ENCODE data around the gene CDC20.

The CDC20 gene

DNA sequence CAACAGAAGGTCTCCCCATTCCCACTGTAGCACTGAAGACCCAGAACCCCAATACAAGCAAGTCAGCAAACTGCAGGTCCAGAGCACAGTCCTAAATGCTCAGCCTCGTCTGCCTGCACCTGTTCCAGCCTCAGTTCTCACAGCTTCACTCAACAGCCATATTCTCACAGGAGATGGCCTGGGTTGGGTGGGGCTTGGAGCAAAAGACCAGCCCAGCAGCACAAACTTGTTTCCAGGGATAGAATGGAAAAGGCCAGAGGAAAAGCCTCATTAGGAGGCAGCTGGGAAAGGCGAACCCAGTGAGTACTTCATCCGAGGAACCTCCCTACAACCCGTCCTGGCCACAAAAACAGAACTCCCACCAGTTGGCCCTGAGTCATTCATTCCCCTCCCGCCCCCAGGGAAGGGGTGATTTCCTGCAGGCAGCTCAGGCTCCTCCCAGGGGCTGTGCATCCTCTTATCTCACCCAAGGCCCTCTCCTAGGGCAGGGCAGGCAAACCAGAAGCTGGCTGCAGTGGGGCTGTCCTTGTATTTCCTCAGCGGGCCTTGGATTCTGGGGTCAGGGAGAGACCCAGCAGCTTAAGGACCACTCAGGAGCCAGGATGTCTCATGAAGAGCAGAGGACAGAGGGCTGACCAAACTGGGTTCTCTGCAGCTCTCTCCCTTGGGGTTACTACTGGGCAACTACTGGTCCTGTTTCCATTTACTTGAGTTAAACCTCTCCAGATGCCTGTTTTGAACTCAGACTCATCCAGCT is 28.6 kb upstream of the CDC20 start:
- DNase-seq (ENCODE audit: low read depth in 2 of 2), result peak; percentile 63 to 67

DNA sequence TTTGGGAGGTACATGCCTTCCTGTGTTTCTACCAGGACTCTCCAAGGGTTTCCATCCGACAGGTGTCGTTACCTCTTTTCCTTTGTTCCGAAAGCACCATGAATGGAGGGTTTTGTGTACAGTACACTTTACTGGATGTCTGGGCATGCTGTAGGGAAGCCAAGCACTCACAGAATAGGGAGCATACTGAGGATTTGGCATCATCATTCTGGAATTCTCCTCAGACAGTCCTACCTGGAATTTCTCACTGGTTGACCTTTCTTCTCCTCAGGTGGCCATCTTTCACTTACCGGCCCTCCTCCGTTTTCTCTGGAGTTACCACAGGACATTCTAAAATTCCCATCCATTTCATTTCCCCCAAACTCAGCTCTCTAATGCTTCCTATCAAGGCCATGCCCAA is 27.1 kb upstream of the CDC20 start:
- no peak for DNase-seq (ENCODE audit: low read depth in 2 of 2)

- no peak for DNase-seq (ENCODE audit: low read depth in 2 of 2)
Measured at GRCh38 chr1:43334453-43335205, 24.2 kb upstream of the CDC20 start.

- no peak for DNase-seq (ENCODE audit: low read depth in 2 of 2)
Measured at GRCh38 chr1:43337588-43337987, 21.2 kb upstream of the CDC20 start, which contains the start of gene MPL. Gene MPL (plus strand): TSS chr1:43337818. CDS start chr1:43337849, 31 bp downstream.

DNA sequence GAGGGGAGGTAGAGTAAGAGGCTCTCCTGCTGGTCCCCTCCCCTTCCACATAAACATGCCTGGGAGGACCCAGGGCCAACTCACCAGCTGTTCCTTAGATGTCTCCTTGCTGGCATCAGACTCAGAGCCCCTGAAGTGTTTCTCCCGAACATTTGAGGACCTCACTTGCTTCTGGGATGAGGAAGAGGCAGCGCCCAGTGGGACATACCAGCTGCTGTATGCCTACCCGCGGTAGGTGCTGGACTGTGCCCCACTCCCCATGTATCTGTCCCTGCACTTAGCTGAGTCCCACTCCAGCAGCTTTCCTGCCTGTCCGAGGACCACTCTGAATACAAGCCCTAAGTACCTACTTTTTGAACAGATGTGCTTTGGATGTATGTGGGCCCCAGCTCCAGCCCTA is 20.8 kb upstream of the CDC20 start:
- DNase-seq (ENCODE audit: low read depth in 2 of 2), result no peak

- no peak for DNase-seq (ENCODE audit: low read depth in 2 of 2)
Measured at GRCh38 chr1:43339584-43340232, 19.1 kb upstream of the CDC20 start.

DNA sequence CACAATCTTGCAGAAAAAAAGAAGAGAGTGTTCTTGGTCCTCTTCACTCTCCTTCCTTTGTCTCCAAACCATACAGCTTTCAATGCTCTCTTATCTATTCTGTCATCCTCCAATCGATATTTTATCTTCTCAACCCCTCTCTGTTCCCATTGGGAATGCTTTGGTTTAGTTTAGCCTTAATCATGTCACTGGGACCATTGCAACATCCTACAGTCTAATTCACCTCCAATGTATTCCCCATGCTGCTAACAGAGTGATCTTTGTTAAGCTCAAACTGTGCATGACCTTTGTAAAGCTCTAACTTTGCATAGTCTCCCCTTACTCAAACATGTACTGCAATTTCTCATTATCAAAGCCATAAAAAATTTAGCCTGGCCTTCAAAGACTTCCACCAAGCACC is 18.2 kb upstream of the CDC20 start:
- no peak for DNase-seq (ENCODE audit: low read depth in 2 of 2)

DNA sequence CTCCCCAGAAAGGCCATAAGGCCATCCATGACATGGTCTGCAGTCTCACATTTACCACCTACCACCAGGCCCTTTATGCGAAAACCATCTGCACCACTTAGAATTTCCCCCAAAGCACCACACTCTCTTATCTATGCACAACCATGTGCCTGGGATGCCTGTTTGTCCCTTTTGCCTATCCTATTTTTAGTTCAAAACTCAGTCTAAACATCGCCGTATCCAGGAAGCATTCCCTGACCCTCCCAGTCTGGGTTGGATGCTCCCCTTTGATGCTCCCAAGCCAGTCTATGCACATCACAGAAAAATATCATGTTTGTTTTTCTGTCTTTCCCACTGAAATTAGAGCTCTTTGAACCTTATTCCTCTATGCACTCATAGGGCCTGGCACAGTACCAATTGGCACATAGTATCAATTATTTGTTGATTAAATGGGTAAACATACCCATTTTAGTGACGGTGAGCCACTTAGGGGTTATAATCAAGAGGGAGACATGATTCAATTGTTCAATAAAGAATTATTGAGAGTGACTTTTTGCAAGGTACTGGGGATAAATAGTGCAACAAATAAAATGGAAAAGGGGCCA is 14.4 kb upstream of the CDC20 start:
- no peak for DNase-seq (ENCODE audit: low read depth in 2 of 2)

- DNase-seq (ENCODE audit: low read depth in 2 of 2), result no peak
Measured at GRCh38 chr1:43345120-43345519, 13.7 kb upstream of the CDC20 start.

- no peak for DNase-seq (ENCODE audit: low read depth in 2 of 2)
Measured at GRCh38 chr1:43346636-43347035, 12.1 kb upstream of the CDC20 start.

- DNase-seq (ENCODE audit: low read depth in 2 of 2), result no peak
Measured at GRCh38 chr1:43348343-43348808, 10.4 kb upstream of the CDC20 start.

- peak in 1 of 2 donors; percentile 45 for DNase-seq (ENCODE audit: low read depth in 2 of 2)
Measured at GRCh38 chr1:43348809-43349593, 9.8 kb upstream of the CDC20 start.

GRCh38 chr1:43349594-43350306 is 9.0 kb upstream of the CDC20 start:
- DNase-seq (ENCODE audit: low read depth in 2 of 2), result no peak

DNA sequence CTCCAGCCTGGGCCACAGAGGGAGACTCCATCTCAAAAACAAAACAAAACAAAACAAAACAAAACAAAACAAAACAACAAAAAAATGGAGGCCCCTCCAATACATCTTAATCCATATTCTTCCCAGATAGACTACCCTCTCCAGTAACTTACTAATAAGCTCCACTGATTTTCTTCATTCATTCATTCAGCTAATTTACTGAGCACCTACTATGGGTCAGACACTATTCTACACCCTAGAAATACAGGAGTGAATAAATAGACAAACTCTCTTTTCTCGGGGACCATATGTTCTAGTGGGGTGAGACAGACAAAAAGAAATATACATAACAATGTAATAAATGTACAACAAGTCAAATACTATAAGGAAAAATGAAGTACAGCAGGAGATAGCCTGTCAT is 7.8 kb upstream of the CDC20 start:
- no peak for DNase-seq (ENCODE audit: low read depth in 2 of 2)

DNA sequence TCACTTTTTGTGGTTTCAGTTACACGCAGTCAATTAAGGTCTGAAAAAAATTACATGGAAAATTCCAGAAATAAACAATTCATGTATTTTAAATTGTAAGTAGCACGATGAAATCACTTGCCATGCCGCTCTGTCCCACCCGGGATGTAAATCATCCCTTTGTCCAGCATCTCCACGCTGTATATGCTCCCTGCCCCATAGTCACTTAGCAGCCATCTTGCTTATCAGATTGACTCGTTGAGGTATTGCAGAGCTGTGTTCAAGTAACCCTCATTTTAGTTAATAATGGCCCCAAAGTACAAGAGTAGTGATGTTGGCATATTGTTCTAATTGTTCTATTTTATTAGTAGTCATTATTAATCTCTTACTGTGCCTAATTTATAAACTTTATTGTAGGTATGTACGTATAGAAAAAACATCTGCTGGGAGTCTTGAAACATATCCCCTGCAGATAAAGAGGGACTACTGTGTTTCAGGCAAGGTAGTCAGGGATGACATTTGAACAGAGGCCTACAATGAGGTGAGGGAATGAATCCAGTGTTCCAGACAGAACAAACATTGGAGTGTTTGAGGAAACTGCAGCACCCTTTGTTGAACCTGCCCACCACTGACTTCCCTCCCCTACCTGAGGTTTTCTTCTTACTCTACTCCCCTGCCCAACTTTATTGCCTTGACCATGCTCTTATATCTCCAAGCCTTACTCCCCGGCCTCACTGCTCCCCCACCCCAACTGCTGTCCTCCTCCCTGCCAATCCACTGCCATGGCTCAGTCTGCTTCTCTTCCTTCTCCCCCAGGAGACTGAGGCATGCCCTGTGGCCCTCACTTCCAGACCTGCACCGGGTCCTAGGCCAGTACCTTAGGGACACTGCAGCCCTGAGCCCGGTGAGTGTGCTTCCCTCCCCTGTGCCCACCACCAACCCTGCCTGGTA is 7.1 kb upstream of the CDC20 start:
- DNase-seq (ENCODE audit: low read depth in 2 of 2), result no peak

DNA sequence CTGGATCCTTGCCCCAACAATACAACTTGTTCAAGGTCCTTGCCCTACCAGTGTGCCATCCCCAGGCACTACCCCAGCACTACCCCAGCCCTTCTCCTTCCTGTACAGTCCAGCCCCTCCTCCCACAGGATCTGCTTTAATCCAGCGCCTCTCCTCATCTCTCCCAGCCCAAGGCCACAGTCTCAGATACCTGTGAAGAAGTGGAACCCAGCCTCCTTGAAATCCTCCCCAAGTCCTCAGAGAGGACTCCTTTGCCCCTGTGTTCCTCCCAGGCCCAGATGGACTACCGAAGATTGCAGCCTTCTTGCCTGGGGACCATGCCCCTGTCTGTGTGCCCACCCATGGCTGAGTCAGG is 6.5 kb upstream of the CDC20 start:
- DNase-seq (ENCODE audit: low read depth in 2 of 2), result no peak

DNA sequence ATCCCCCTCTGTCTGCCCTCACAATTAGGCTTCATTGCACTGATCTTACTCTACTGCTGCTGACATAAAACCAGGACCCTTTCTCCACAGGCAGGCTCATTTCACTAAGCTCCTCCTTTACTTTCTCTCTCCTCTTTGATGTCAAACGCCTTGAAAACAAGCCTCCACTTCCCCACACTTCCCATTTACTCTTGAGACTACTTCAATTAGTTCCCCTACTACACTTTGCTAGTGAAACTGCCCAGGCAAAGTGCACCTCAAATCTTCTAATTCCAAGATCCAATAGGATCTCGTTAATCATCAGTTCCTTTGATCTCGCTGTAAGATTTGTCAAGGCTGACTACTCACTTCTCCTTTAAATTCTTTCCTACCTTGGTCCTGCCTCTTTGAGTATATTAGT is 5.9 kb upstream of the CDC20 start:
- DNase-seq (ENCODE audit: low read depth in 2 of 2), result no peak

DNA sequence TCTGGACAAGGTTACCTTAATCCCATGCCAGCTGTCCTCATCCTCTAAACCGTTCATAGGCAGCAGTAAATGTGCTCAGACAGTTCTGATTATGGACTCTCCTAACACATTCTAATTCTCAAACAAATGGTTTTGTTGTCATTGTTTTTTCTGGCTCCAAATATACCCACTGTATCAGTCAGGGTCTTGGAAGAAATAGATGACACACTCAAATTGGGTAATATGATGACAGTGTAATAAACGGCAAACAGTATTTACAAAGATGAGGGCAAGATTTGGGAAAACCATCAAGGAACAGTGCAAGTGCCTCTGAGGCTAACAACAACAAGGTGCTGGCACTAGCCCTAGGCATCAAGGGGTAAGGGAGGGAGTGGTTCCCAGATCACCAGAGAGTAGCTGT is 4.3 kb upstream of the CDC20 start:
- DNase-seq (ENCODE audit: low read depth in 2 of 2), result no peak

- no peak for DNase-seq (ENCODE audit: low read depth in 2 of 2)
Measured at GRCh38 chr1:43354936-43355335, 3.8 kb upstream of the CDC20 start.

- no peak for DNase-seq (ENCODE audit: low read depth in 2 of 2)
Measured at GRCh38 chr1:43357251-43357650, 1.5 kb upstream of the CDC20 start.
